CD14-positive monocyte (primary cell): ENCODE measurements around the gene TRIM3. TPM values are rescaled to one million over a fixed set of nuclear protein-coding genes. Genes with fewer than 3 reads are reported as not detected.
A peak's percentile ranks its signal among the peaks of the same experiment; 100 is the strongest.

ENCODE experiments used
- DNase-seq, 3 donors: peaks; one replicate each; pipeline ENCODE4 v3.0.0-alpha.2; 2011 to 2022
- H2AFZ ChIP-seq: 2 replicates; pipeline ENCODE4 v1.6.0; 2012; ENCODE audit warnings: mild to moderate bottlenecking, low read depth, low read length, inconsistent platforms; ENCODE audit not compliant: insufficient read depth, poor library complexity, severe bottlenecking
- H3K27ac ChIP-seq, 2 donors: 1 replicate in 1 of 2; 2 replicates in 1 of 2; pipeline ENCODE4 v1.5.1; 2012 to 2013; ENCODE audit warnings: low read length in 2 of 2, control low read depth in 1 of 2, inconsistent platforms in 1 of 2, low read depth in 1 of 2, mild to moderate bottlenecking in 1 of 2
- H3K27me3 ChIP-seq, 2 donors: one replicate each; pipeline versions ENCODE4 v1.6.0 to v1.6.1; 2011 to 2013; ENCODE audit warnings: low read length in 2 of 2; ENCODE audit not compliant: control insufficient read depth in 2 of 2, insufficient read depth in 2 of 2
- H3K36me3 ChIP-seq, 2 donors: replicated peaks in 1 of 2; 1 replicate in 1 of 2; 2 replicates in 1 of 2; pipeline versions ENCODE4 v1.5.1 to v1.6.1; 2012 to 2013; ENCODE audit warnings: low read length in 2 of 2, control low read depth in 1 of 2, inconsistent platforms in 1 of 2, mild to moderate bottlenecking in 1 of 2; ENCODE audit not compliant: insufficient read depth in 2 of 2, control insufficient read depth in 1 of 2
- H3K4me1 ChIP-seq, 2 donors: 1 replicate in 1 of 2; 2 replicates in 1 of 2; pipeline versions ENCODE4 v1.5.1 to v1.6.1; 2012 to 2013; ENCODE audit warnings: low read length in 2 of 2, control low read depth in 1 of 2, inconsistent platforms in 1 of 2, mild to moderate bottlenecking in 1 of 2, moderate library complexity in 1 of 2; ENCODE audit not compliant: insufficient read depth in 2 of 2, control insufficient read depth in 1 of 2
- H3K4me2 ChIP-seq: replicated peaks from 2 replicates; pipeline ENCODE3; 2012; ENCODE audit warnings: low read length, moderate library complexity, mild to moderate bottlenecking; ENCODE audit not compliant: poor library complexity, severe bottlenecking; ENCODE audit errors: extremely low read depth
- H3K4me3 ChIP-seq, 3 experiments: fragments of 200-600 bp in 1 of 3; sonication (generic) in 1 of 3; replicated peaks in 1 of 3; 1 replicate in 2 of 3; 2 replicates in 1 of 3; pipeline ENCODE4 v1.5.1; 2011 to 2013; ENCODE audit warnings: low read length in 3 of 3, mild to moderate bottlenecking in 3 of 3, control low read depth in 2 of 3, low read depth in 2 of 3, inconsistent platforms in 1 of 3, moderate library complexity in 1 of 3
- H3K79me2 ChIP-seq: 2 replicates; pipeline ENCODE4 v1.6.0; 2012; ENCODE audit warnings: mild to moderate bottlenecking, control low read depth, inconsistent platforms, low read length, moderate library complexity; ENCODE audit not compliant: insufficient read depth
- H3K9ac ChIP-seq: 2 replicates; pipeline ENCODE4 v1.6.0; 2017; ENCODE audit warnings: low read length, mild to moderate bottlenecking; ENCODE audit not compliant: insufficient read depth, poor library complexity, severe bottlenecking
- H3K9me3 ChIP-seq, 2 donors: replicated peaks in 1 of 2; 1 replicate in 1 of 2; 2 replicates in 1 of 2; pipeline versions ENCODE4 v1.5.1 to v1.6.1; 2012 to 2013; ENCODE audit warnings: low read length in 2 of 2, control low read depth in 1 of 2; ENCODE audit not compliant: control insufficient read depth in 1 of 2, insufficient read depth in 1 of 2
- H4K20me1 ChIP-seq: 2 replicates; pipeline ENCODE4 v1.6.0; 2012; ENCODE audit warnings: mild to moderate bottlenecking, low read length, control low read depth, moderate library complexity; ENCODE audit not compliant: insufficient read depth
- H3K27ac Mint-ChIP-seq, 7 donors: one replicate each; pipeline ENCODE4 v1.8.0; 2020; ENCODE audit warnings: mild to moderate bottlenecking in 7 of 7, mixed read lengths in 7 of 7, moderate library complexity in 6 of 7, inconsistent platforms in 2 of 7
- H3K27me3 Mint-ChIP-seq, 3 donors: one replicate each; pipeline ENCODE4 v1.8.0; 2021 to 2022; ENCODE audit warnings: low read depth in 3 of 3, mild to moderate bottlenecking in 3 of 3, mixed read lengths in 3 of 3, moderate library complexity in 3 of 3, inconsistent platforms in 1 of 3
- H3K36me3 Mint-ChIP-seq, 2 donors: one replicate each; pipeline ENCODE4 v1.8.0; 2020; ENCODE audit warnings: mixed read lengths in 2 of 2, inconsistent platforms in 1 of 2, mild to moderate bottlenecking in 1 of 2
- H3K4me1 Mint-ChIP-seq: one replicate; pipeline ENCODE4 v1.8.0; 2020; ENCODE audit warnings: mild to moderate bottlenecking, mixed read lengths
- H3K4me3 Mint-ChIP-seq, 2 donors: one replicate each; pipeline ENCODE4 v1.8.0; 2020; ENCODE audit warnings: mild to moderate bottlenecking in 2 of 2, mixed read lengths in 2 of 2, moderate library complexity in 1 of 2
- H3K9me3 Mint-ChIP-seq, 7 donors: one replicate each; pipeline ENCODE4 v1.8.0; 2020 to 2022; ENCODE audit warnings: mixed read lengths in 7 of 7, mild to moderate bottlenecking in 6 of 7, moderate library complexity in 6 of 7, inconsistent platforms in 2 of 7
- WGBS: methylation state at CpG from one replicate; pipeline ENCODE4 v1.1.5; 2013; ENCODE audit warnings: missing lambda C conversion rate; ENCODE audit not compliant: insufficient coverage; 5-methylcytosine and 5-hydroxymethylcytosine counted together
- intact Hi-C, 2 donors: fragments of 100-400 bp; cut with micrococcal nuclease; formaldehyde crosslinking; loops; one replicate each; pipeline versions ENCODE4 v1.15.0 to v1.15.1; 2023
- polyA plus RNA-seq, 3 donors: library from polyadenylated mRNA; depleted of rRNA in 1 of 3; unstranded in 2 of 3; stranded (reverse) in 1 of 3; fragments of 300-500 nt in 2 of 3; fragments of >200 nt in 1 of 3; fragmentation: Illumina TruSeq in 2 of 3; gene quantifications; 1 replicate in 2 of 3; 2 replicates in 1 of 3; pipeline ENCODE4 v1.2.3, GENCODE V29; 2012 to 2021
- TF ChIP-seq, protein P1 (sequence below): fragments of 200-600 bp; IDR thresholded peaks from one replicate; pipeline ENCODE4 v1.8.0; 2022; ENCODE audit warnings: antibody characterized with exemption, mild to moderate bottlenecking

The TRIM3 gene
- polyA plus RNA-seq, 3 donors, result 1.7 to 36.2 (median 3.3) TPM

DNA sequence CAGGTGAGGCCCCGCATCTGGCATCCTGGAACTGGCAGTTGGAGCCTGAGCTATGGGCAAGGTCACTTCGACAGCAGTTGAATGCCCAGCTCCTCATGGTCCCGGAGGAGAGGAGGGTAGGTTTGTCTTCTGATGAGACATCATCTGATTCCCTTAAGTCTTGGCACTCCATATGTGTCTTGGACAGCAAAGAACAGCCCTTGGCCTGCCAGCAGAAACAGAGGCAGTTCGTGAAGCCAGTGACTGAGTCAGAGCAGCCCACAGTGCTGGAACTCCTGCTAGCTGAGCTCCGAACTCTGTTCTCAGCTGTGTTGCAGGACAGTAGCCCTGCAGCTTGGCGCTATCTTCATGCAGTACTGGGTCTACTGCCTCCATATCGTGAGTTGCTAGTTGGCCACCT, 24.4 kb upstream of the TRIM3 start:
- Mint-ChIP-seq H3K4me3 (no peak overlapping the region), H3K4me1 (no peaks in the 10 kb centered on the region), H3K36me3 (peaks cover 69 to 71% of the 10 kb centered on the region in 2 donors), H3K27ac (no peak overlapping the region), H3K27me3 (no peaks in the 10 kb centered on the region), H3K9me3 (no peaks in the 10 kb centered on the region)
- peaks cover 35 to 77% of the 10 kb centered on the region in 2 donors for H3K36me3 ChIP-seq
- DNase-seq, result no peak
- no peak overlapping the region for H2AFZ ChIP-seq
- no peaks in the 10 kb centered on the region for H4K20me1 ChIP-seq
- no peaks in the 10 kb centered on the region for H3K4me1 ChIP-seq
- intact Hi-C loops, result no loop called here
- no peaks in the 10 kb centered on the region for H3K27me3 ChIP-seq
- WGBS, result 82% methylated on average over 6 of the region's 7 CpGs
- TF ChIP-seq, protein P1, sequence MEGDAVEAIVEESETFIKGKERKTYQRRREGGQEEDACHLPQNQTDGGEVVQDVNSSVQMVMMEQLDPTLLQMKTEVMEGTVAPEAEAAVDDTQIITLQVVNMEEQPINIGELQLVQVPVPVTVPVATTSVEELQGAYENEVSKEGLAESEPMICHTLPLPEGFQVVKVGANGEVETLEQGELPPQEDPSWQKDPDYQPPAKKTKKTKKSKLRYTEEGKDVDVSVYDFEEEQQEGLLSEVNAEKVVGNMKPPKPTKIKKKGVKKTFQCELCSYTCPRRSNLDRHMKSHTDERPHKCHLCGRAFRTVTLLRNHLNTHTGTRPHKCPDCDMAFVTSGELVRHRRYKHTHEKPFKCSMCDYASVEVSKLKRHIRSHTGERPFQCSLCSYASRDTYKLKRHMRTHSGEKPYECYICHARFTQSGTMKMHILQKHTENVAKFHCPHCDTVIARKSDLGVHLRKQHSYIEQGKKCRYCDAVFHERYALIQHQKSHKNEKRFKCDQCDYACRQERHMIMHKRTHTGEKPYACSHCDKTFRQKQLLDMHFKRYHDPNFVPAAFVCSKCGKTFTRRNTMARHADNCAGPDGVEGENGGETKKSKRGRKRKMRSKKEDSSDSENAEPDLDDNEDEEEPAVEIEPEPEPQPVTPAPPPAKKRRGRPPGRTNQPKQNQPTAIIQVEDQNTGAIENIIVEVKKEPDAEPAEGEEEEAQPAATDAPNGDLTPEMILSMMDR, result no peak
- H3K27ac ChIP-seq, result no peak overlapping the region
- no peak overlapping the region for H3K9ac ChIP-seq
- no peak overlapping the region for H3K4me3 ChIP-seq
- no peaks in the 10 kb centered on the region for H3K9me3 ChIP-seq
- H3K79me2 ChIP-seq, result no peaks in the 10 kb centered on the region
- H3K4me2 ChIP-seq, result no peak overlapping the region

DNA sequence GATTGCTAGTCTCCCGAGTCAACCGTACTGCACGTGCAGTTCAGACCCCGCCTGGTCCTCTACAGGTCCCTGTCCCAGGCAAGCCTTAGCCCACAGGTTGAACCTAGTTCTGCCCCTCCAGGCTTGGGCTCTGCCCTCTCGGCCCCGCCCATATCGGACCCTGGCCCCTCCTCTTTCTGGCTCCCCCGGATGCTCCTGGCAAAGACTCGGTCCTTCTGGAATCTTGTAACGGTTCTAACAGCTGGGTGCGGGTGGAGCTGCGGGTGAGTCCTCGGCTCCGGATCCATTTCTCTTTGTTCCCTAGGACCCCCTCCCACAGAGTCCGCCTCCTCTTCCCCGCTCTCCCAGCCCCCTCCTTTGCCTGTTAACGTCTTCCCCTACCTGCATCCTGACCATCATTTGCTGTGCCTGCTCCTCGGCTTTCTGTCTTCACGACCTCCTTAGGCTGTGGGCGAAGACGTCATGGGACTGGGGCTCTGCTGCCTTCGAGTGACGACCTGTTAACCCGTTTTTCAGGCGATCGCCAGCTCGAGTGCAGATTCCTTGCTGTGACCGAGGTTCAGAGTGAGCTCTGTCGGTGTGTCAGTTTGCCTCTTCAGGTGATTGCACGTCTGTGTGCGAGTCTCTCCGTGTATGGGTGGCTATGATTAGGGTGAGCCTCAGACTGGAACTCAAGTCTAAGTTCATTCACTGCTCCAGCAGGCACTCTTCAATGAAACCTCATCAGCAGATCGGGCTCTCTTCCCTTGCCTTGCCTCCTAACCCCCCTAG, 23.5 kb upstream of the TRIM3 start, which contains the start of gene DNHD1:
DNHD1 (plus strand) TSS at position 212 of the 771 bp plus-strand sequence. CDS start 936 bp downstream, outside the sequence.
- Histone ChIP-seq H3K9ac (no peak within 1 kb of the TSS), H3K36me3 (peaks cover 27 to 77% of the 10 kb centered on the region in 2 donors), H2AFZ (no peak within 1 kb of the TSS), H3K4me2 (no peak within 1 kb of the TSS), H3K4me3 (no peak within 1 kb of the TSS), H3K9me3 (no peaks in the 10 kb centered on the region), H3K27ac (no peak within 1 kb of the TSS), H3K79me2 (no peaks in the 10 kb centered on the region), H3K27me3 (no peaks in the 10 kb centered on the region), H3K4me1 (no peaks in the 10 kb centered on the region), H4K20me1 (no peaks in the 10 kb centered on the region)
- Mint-ChIP-seq H3K27me3 (no peaks in the 10 kb centered on the region), H3K4me1 (no peaks in the 10 kb centered on the region), H3K9me3 (no peaks in the 10 kb centered on the region), H3K27ac (peak within 1 kb of the TSS in 2 of 7 donors; percentile 46 to 54), H3K36me3 (peaks cover 70% of the 10 kb centered on the region in 2 donors), H3K4me3 (no peak within 1 kb of the TSS)
- DNase-seq, result no peak
- TF ChIP-seq, protein P1, result no peak
- WGBS, result 94% methylated on average over 30 of the region's 33 CpGs
- intact Hi-C loops, result no loop called here
